ENCODE data around the gene NKAP. TPM values are rescaled to one million over a fixed set of nuclear protein-coding genes. Genes with fewer than 3 reads are reported as not detected.
A peak's percentile ranks its signal among the peaks of the same experiment; 100 is the strongest.

The NKAP gene
- total and polyA plus RNA-seq, 9 of the 15 experiments (the other 6 are each of a cell fraction or from before 2014, with no cell fraction given): 3.1 to 8.3 (median 7.0) TPM

- TF ChIP-seq FIP1L1 (IDR thresholded peaks at IDR 0.05; ENCODE audit: low read depth, low read length, poor library complexity, severe bottlenecking): no peak
- TF ChIP-seq, protein P1, sequence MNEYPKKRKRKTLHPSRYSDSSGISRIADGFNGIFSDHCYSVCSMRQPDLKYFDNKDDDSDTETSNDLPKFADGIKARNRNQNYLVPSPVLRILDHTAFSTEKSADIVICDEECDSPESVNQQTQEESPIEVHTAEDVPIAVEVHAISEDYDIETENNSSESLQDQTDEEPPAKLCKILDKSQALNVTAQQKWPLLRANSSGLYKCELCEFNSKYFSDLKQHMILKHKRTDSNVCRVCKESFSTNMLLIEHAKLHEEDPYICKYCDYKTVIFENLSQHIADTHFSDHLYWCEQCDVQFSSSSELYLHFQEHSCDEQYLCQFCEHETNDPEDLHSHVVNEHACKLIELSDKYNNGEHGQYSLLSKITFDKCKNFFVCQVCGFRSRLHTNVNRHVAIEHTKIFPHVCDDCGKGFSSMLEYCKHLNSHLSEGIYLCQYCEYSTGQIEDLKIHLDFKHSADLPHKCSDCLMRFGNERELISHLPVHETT (CRISPR knock-in tag; conservative IDR thresholded peaks at IDR 0.05 in 1 of 2, IDR thresholded peaks at IDR 0.05 in 1 of 2): 0 out of 4 replicates have a peak, but pooled peaks of 1 of the 2 experiments have one; percentile 35
Observed at GRCh38 chrX:119885554-119886428, 57.8 kb downstream of the NKAP start (continued).

- ChIA-PET POLR2A (interaction anchor here (0.8 kb wide), 1 partner anchor 10 kb away, joined by 3 read pairs; no protein-coding TSS in a partner anchor), CTCF (ENCODE audit: low intra/inter-chr PET ratio) (interaction anchor here (1.7 kb wide), 1 partner anchor 89 kb away, joined by 10 read pairs; the partner anchor contains the start of gene RPL39)
- 50% methylated on average over 8 of the region's 11 CpGs for WGBS (ENCODE audit: insufficient coverage, low coverage, missing lambda C conversion rate)
- H3K27ac ChIP-seq (ENCODE audit: extremely low read depth, low read depth, low read length): no peak overlapping the region
- FAIRE-seq: peak; percentile 96
- no peaks in the 10 kb centered on the region for H3K9me1 ChIP-seq (ENCODE audit: control insufficient read depth, insufficient read depth, low read length)
- H3K79me2 ChIP-seq (ENCODE audit: control insufficient read depth, insufficient read depth, low read length): no peaks in the 10 kb centered on the region
- no peak overlapping the region for H3K4me2 ChIP-seq (ENCODE audit: insufficient read depth, low read length)
- no peaks in the 10 kb centered on the region; a peak in 1 of 5 replicates for H3K4me1 ChIP-seq (replicated peaks in 1 of 2; ENCODE audit: control insufficient read depth in 2 of 2, insufficient read depth in 2 of 2, low read length in 2 of 2)
- no peak overlapping the region for H3K9ac ChIP-seq (ENCODE audit: insufficient read depth in 1 of 2, low read depth in 2 of 2, low read length in 2 of 2)
- peak; percentile 32 to 60 (median 48) for DNase-seq (ENCODE audit: extremely low read depth in 1 of 4, low spot score in 3 of 4)
- peaks cover 25% of the 10 kb centered on the region; the same call in 1 of the 3 replicates for H3K36me3 ChIP-seq (ENCODE audit: control insufficient read depth, insufficient read depth, low read length)
- in situ Hi-C loops (cut with MboI): no loop called here
- H2AFZ ChIP-seq (ENCODE audit: low read depth, low read length): no peak overlapping the region
- no peaks in the 10 kb centered on the region for H3K27me3 ChIP-seq (ENCODE audit: control insufficient read depth in 2 of 2, insufficient read depth in 2 of 2, low read length in 2 of 2)
- H4K20me1 ChIP-seq (replicated peaks; ENCODE audit: control insufficient read depth, insufficient read depth, low read length): no peaks in the 10 kb centered on the region
- no peaks in the 10 kb centered on the region for H3K9me3 ChIP-seq (replicated peaks; ENCODE audit: control insufficient read depth, insufficient read depth, low read depth, low read length)
- no peak overlapping the region for H3K4me3 ChIP-seq
- intact Hi-C loops (cut with micrococcal nuclease): loop anchor here (2.0 to 5.0 kb wide), 2 partner anchors 90 to 363 kb away; partner anchors contain the start of gene RPL39
- no TSS peak for BruUV-seq (replicated peaks)
- peak; percentile 97 for ATAC-seq
- TF ChIP-seq CTCF (IDR thresholded peaks at IDR 0.05 in 2 of 3, conservative IDR thresholded peaks at IDR 0.05 in 1 of 3; ENCODE audit: insufficient read depth in 2 of 3, low read depth in 1 of 3, low read length in 3 of 3) (peak; percentile 68 to 78 (median 73)), ZBTB49 (CRISPR knock-in tag; IDR thresholded peaks at IDR 0.05; ENCODE audit: borderline replicate concordance) (no peak)
Observed at GRCh38 chrX:119880552-119881437, 62.8 kb downstream of the NKAP start.
